ENCODE data around the gene ADARB1.

The ADARB1 gene

GRCh38 chr21:45119812-45120211 lies 45.4 kb downstream of the ADARB1 start:
- Histone ChIP-seq H3K9me3 (ENCODE audit: insufficient read depth, low read length) (no peaks in the 10 kb centered on the region), H3K9me2 (replicated peaks; ENCODE audit: insufficient read depth, low read length) (no peaks in the 10 kb centered on the region), H3K9ac (ENCODE audit: low read length) (no peak overlapping the region), H3K27ac (ENCODE audit: low read depth, low read length) (no peak overlapping the region), H3F3A (ENCODE audit: insufficient read depth) (peaks cover 12% of the 10 kb centered on the region; the same call in 1 of the 2 replicates), H3K27me3 (ENCODE audit: low read length) (no peaks in the 10 kb centered on the region), H3K4me3 (ENCODE audit: insufficient read depth, low read length, poor library complexity, severe bottlenecking) (no peak overlapping the region), H3K36me3 (ENCODE audit: low read length) (no peaks in the 10 kb centered on the region), H3K4me2 (ENCODE audit: low read depth, low read length, poor library complexity, severe bottlenecking) (no peak overlapping the region), H4K20me1 (ENCODE audit: low read depth, low read length) (no peaks in the 10 kb centered on the region), H2AFZ (ENCODE audit: low read depth, low read length, severe bottlenecking) (no peak overlapping the region), H3K79me2 (ENCODE audit: insufficient read depth, low read length) (no peaks in the 10 kb centered on the region)
- no peak for TF ChIP-seq EZH2phosphoT487 (conservative IDR thresholded peaks at IDR 0.05; ENCODE audit: low read length)
- TF ChIP-seq, protein P1, sequence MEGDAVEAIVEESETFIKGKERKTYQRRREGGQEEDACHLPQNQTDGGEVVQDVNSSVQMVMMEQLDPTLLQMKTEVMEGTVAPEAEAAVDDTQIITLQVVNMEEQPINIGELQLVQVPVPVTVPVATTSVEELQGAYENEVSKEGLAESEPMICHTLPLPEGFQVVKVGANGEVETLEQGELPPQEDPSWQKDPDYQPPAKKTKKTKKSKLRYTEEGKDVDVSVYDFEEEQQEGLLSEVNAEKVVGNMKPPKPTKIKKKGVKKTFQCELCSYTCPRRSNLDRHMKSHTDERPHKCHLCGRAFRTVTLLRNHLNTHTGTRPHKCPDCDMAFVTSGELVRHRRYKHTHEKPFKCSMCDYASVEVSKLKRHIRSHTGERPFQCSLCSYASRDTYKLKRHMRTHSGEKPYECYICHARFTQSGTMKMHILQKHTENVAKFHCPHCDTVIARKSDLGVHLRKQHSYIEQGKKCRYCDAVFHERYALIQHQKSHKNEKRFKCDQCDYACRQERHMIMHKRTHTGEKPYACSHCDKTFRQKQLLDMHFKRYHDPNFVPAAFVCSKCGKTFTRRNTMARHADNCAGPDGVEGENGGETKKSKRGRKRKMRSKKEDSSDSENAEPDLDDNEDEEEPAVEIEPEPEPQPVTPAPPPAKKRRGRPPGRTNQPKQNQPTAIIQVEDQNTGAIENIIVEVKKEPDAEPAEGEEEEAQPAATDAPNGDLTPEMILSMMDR (IDR thresholded peaks at IDR 0.05; ENCODE audit: insufficient read depth, low read length, poor library complexity, severe bottlenecking) = no peak

- Histone ChIP-seq H3K27ac (ENCODE audit: low read depth, low read length) (no peak overlapping the region), H3K4me2 (ENCODE audit: low read depth, low read length, poor library complexity, severe bottlenecking) (no peak overlapping the region), H3K9ac (ENCODE audit: low read length) (no peak overlapping the region), H3K79me2 (ENCODE audit: insufficient read depth, low read length) (no peaks in the 10 kb centered on the region), H3K36me3 (ENCODE audit: low read length) (no peaks in the 10 kb centered on the region), H3K27me3 (ENCODE audit: low read length) (no peaks in the 10 kb centered on the region), H3F3A (ENCODE audit: insufficient read depth) (peaks cover 23% of the 10 kb centered on the region), H3K9me3 (ENCODE audit: insufficient read depth, low read length) (no peaks in the 10 kb centered on the region), H3K9me2 (replicated peaks; ENCODE audit: insufficient read depth, low read length) (no peaks in the 10 kb centered on the region), H4K20me1 (ENCODE audit: low read depth, low read length) (no peaks in the 10 kb centered on the region), H3K4me3 (ENCODE audit: insufficient read depth, low read length, poor library complexity, severe bottlenecking) (no peak overlapping the region), H2AFZ (ENCODE audit: low read depth, low read length, severe bottlenecking) (no peak overlapping the region)
- TF ChIP-seq EZH2phosphoT487 (conservative IDR thresholded peaks at IDR 0.05; ENCODE audit: low read length) = no peak
- TF ChIP-seq, protein P1 (IDR thresholded peaks at IDR 0.05; ENCODE audit: insufficient read depth, low read length, poor library complexity, severe bottlenecking) = no peak
These were observed 46.6 kb downstream of the ADARB1 start for GRCh38 chr21:45120975-45121374.

DNA sequence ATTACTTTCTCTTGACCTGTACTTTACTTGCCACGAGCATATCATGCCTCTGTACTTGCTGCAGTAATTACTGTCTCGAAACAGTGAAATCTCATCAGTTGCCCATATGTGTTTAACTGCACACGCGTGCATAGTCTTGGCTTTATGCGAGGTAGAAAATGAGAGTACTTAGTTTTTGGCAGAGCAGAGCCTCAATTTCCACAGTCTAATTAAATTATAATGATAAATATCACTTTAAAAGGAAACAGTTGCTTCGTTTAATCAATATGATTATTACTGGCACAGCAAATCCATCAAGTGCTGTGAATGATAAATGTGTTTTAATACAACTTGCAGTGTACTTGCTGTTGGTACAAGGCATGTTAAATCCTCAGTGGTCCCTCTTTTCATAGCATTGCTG lies 47.6 kb downstream of the ADARB1 start:
- TF ChIP-seq, protein P1 (IDR thresholded peaks at IDR 0.05; ENCODE audit: insufficient read depth, low read length, poor library complexity, severe bottlenecking) = no peak
- no peak for TF ChIP-seq EZH2phosphoT487 (conservative IDR thresholded peaks at IDR 0.05; ENCODE audit: low read length)
- no peak overlapping the region for H3K4me3 ChIP-seq (ENCODE audit: insufficient read depth, low read length, poor library complexity, severe bottlenecking)
- no peaks in the 10 kb centered on the region for H3K9me2 ChIP-seq (replicated peaks; ENCODE audit: insufficient read depth, low read length)
- no peaks in the 10 kb centered on the region for H3K79me2 ChIP-seq (ENCODE audit: insufficient read depth, low read length)
- H3K9me3 ChIP-seq (ENCODE audit: insufficient read depth, low read length) = no peaks in the 10 kb centered on the region
- no peak overlapping the region for H2AFZ ChIP-seq (ENCODE audit: low read depth, low read length, severe bottlenecking)
- no peak overlapping the region for H3K27ac ChIP-seq (ENCODE audit: low read depth, low read length)
- peaks cover 24% of the 10 kb centered on the region for H3F3A ChIP-seq (ENCODE audit: insufficient read depth)
- H3K4me2 ChIP-seq (ENCODE audit: low read depth, low read length, poor library complexity, severe bottlenecking) = peak overlapping the region; percentile 47
- no peaks in the 10 kb centered on the region for H3K27me3 ChIP-seq (ENCODE audit: low read length)
- H3K9ac ChIP-seq (ENCODE audit: low read length) = 0 out of 2 replicates have a peak overlapping the region, but pooled peaks have one; percentile 5
- H3K36me3 ChIP-seq (ENCODE audit: low read length) = no peaks in the 10 kb centered on the region
- no peaks in the 10 kb centered on the region for H4K20me1 ChIP-seq (ENCODE audit: low read depth, low read length)

Data from SU-DHL-6 (cell line).